Fibroblast of skin of back (primary cell): Measurements from ENCODE around the gene TCP11L2.
"Not testable (repeated sequence)": the region's sequence is repeated elsewhere in the genome, so short reads cannot be mapped to it uniquely, and the experiment has no call there.

Experiments used
- DNase-seq: peaks from one replicate; pipeline ENCODE4 v3.0.0-alpha.2; 2013

The TCP11L2 gene

DNA sequence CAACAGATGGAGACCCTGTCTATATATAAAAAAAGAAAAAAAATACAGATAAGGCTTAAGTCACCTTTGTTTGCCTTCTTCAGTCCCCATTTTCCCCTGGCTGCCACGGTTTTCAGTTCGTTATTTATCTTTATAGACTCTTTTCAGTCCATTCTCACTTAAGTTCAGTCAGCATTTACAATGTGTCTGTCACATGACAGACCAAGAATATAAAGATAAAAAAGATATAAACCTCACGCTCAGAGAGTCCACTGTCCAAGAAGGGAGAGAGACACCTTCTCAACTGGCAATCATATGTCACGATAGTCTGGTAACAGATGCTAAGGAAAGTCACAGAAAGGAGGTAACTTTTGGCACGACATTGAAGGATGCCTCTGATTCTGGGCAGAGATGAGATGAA, 41.6 kb downstream of the TCP11L2 start:
- DNase-seq: no peak

GRCh38 chr12:106345746-106346145, 43.2 kb downstream of the TCP11L2 start:
- DNase-seq: peak; percentile 61

DNA sequence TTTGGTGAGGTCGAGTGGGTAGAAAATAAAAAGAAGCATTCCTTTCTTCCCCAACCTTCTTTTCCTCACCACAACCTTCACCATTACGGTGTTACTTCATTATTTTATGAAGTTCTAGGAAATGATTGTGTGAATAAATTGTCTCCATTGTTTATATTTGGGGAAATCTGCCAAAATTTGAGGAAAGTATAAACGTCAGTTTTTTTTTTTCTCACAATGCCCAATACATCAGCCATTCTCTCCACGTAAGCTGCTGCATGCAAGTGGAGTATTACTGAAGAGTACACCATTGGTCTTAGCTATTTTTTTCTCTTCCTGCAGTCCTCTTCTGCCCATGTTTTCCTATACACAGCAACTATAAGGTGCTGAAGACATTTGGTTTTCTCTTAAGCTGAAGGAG, 45.9 kb downstream of the TCP11L2 start:
- no peak for DNase-seq

- DNase-seq: no peak
These were observed 50.6 kb downstream of the TCP11L2 start for GRCh38 chr12:106353175-106353574.

GRCh38 chr12:106357549-106358395, 55.2 kb downstream of the TCP11L2 start, which contains the start of gene POLR3B:
POLR3B (plus strand) TSS chr12:106357748; CDS start chr12:106357880, 132 bp downstream.
- DNase-seq: peak; percentile 94

- peak; percentile 70 for DNase-seq
These were observed 56.1 kb downstream of the TCP11L2 start for GRCh38 chr12:106358396-106359241.

- no peak for DNase-seq
These were observed 57.3 kb downstream of the TCP11L2 start for GRCh38 chr12:106359646-106360399.

DNA sequence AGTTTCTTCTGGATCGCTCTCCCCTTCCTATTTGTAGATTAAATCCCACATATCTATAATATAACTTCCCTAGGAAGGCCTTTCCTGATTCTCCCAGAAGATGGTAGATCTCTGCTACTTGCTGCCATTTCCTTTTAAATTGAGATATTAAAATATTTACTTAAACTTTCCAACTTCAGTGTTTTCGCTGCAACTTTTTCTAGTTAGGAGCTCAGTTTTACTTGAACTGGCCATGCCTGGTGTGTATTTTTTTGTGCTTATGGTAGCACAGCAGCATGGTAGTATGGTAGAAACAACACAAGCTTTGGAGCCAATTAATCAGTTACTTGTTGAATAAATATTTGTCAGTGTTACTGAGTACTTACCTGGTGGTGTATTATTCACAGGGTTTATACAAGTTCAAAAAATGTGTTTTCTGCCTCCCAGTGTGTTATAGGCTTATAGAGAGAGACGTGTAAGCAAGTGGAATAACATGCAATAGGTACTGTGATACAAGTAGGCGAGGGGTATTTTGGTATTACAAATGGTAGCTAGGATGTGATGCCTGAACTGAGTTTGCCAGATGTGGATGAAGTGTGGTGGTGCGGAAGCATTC, 58.0 kb downstream of the TCP11L2 start:
- DNase-seq: no peak

DNA sequence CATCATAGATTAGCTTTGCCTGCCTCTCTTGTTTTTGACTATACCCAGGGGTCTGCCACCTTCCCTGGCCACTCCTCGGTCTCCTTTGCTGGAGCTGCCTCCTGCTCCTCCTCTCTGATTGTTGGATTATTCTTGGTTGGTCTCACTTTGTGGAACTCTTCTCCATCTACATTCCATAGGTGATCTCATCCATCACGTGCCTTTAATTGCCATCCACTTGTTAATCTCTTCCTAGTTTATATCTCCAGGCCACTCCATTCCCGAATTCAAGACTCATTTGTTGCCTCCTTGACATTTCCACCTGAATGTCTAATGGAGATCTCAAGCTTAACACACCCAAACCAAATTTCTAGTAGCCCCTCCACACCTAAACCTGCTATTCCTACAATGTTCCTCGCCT, 60.4 kb downstream of the TCP11L2 start:
- DNase-seq: no peak

GRCh38 chr12:106364261-106364660, 61.7 kb downstream of the TCP11L2 start:
- DNase-seq: no peak

DNA sequence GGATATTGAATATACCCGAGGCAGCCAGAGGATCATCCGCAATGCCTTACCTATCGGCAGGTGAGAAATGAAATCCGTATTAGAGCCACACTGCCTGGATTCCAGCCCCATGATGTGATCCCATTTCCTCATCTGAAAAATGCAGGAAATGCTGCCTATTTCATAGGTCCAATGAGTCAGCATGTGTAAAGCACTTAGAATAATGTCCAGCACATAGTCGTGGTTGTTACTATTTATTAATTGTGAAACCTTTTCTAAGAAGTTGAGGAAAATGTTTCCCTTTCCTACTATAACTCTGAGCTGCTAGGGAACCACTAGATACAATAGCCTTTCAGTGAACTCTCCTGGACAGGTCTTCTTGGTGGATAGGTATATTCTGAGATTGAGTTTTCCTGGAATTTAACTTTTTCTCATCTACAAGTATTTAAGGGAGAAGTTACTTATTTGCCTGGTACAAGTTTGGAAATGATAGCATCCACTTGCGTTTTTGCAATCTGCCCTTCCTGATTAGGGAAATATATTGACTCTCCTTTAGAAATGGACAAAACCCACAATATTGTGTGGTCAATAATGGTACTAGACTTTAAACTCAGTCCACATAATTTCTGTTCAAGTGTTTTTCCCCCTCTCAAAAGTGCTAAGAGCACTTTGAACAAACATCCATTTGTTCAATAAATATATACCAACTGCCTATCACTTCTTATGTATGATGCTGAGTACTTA, 67.3 kb downstream of the TCP11L2 start:
- peak; percentile 82 for DNase-seq

DNA sequence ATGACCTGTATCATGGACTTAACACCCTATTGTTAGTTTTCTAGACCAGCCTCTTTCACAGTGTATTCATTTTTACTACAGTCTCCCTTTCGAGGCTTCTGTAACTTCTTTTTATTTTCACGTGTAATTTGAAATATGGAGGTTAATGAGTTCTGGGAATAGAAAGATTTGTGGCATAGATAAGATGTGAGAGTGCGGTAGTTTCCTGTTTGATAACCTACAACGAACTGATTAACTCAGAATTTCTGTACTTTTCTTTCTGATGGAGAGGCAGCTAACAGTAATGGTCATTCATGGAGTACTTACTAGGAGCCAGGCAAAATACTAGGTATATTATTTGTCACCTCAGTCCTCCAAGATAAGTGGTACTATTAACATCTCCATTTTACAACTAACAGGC, 76.3 kb downstream of the TCP11L2 start:
- no peak for DNase-seq

GRCh38 chr12:106380954-106381353, 78.4 kb downstream of the TCP11L2 start:
- peak; percentile 3 for DNase-seq

DNA sequence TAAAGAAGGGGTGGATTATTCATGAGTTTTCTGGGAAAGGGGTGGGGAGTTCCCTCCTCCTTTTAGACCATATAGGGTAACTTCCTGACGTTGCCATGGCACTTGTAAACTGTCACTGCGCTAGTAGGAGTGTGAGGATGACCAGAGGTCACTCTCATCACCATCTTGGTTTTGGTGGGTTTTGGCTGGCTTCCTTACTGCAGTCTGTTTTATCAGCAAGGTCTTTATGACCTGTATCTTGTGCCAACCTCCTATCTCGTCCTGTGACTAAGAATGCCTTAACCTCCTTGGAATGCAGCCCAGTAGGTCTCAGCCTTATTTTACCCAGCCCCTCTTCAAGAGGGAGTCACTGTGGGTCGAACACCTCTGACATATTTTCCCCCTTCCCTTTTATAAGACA, 79.3 kb downstream of the TCP11L2 start:
- DNase-seq: not testable (repeated sequence)

DNA sequence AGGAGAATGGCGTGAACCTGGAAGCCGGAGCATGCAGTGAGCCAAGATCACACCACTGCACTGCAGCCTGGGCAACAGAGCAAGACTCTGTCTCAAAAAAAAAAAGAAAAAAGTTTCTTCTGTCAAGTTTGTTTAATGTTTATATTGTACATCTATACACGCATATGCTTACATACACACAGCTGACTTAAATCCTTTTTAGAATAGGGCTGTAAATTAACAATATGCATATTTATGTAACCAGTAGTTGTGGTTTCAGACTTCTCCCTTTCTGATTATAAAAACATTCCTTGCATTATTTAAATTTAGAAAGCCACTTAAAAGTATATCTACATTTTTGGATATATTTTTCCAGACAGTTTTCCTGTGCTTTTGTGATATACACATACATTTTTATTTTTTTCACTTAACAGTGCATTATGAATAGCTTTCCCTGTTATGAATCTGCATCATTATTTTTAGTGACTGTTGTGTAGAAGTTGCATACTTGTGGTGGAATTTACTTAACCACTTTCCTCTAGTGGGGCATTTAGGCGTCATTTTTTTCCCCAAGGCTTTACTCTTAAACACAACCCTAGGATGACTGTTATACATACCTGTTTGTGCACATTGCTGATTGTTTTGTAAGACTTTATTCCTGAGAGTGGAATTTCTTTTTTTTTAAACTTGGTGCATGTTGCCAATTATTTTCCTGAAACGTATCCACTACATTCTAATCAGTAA, 84.4 kb downstream of the TCP11L2 start:
- peak; percentile 84 for DNase-seq

- DNase-seq: no peak
These were observed 85.4 kb downstream of the TCP11L2 start for GRCh38 chr12:106387848-106388377.

GRCh38 chr12:106389151-106389550, 86.6 kb downstream of the TCP11L2 start:
- no peak for DNase-seq

DNA sequence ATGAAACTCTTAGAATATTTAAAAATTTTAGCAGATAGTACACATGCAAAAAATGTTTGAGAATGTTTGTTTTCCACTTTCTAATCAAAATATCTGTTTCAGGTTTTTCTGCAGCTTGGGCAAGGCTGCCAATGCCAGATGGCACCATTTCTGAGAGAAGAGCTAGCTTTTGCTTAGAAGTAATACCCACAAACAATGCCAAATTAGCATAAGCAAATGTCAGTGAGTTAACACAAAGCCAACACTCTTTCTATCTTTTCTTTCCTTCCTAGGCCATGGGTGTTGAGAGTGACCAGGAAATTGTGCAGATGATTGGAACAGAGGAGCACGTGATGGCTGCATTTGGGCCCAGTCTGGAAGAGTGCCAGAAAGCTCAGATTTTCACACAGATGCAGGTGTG, 90.2 kb downstream of the TCP11L2 start:
- DNase-seq: no peak
